Fibroblast of skin of right quadriceps (primary cell): ENCODE data around the gene TMIGD2.
A peak's percentile ranks its signal among the peaks of the same experiment; 100 is the strongest.
"Not testable (repeated sequence)": the region's sequence is repeated elsewhere in the genome, so short reads cannot be mapped to it uniquely, and the experiment has no call there.

Experiments
- DNase-seq: peaks from one replicate; pipeline ENCODE4 v3.0.0-alpha.2; 2013

TMIGD2 gene

DNA sequence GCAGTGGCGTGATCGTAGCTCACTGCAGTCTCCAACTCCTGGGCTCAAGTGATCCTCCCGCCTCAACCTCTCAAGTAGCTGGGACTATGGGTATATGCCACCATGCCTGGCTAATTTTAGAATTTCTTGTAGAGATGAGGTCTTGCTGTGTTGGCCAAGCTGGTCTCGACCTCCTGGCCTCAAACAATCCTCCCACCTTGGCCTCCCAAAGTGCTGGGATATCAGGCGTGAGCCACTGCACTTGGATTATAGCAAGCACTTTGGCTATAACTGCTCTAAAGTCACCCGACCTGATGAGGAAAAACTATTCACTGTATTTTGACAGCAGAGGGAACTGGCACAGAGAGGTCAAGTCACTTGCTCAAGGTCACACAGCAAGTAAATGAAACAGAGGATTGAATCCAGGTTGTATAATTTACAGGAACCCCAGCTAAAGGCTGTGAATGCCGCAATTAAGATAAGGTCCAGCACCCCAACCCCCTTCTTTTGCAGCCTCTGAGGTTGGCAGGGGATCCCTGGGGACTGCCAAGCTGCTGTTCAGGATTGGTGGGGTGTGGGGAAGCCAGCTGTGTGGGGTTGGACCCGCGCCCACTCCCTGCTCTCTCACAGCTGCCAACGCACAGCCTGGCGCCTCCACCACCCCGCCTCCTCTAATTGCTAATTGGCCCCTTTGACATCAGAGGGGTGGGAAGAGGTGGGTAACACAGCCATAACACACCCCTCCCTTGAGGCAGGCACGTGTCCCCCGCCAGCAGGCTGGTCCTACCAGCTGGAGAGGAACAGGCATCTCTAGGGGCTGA lies 6.0 kb downstream of the TMIGD2 start:
- no peak for DNase-seq

DNA sequence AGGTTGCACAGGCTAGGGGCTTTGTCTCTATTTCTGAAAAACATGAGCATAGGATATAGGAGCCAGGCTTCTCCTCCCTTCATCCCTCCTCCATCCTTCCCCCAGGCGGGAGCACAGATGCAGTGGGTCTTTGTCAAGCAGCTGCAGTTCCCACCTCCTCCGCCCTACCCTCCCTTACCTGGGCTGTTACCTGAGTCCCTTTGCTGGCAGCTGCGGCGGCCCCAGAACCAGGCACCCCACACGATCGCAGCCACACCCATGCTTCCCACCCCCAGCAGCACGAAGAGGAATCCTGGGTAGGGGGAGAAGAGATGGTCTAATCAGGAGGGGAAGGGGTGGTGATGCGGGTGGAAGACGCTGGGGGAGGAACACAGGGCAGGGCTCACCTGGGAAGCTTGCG lies 7.8 kb downstream of the TMIGD2 start:
- DNase-seq = no peak

DNA sequence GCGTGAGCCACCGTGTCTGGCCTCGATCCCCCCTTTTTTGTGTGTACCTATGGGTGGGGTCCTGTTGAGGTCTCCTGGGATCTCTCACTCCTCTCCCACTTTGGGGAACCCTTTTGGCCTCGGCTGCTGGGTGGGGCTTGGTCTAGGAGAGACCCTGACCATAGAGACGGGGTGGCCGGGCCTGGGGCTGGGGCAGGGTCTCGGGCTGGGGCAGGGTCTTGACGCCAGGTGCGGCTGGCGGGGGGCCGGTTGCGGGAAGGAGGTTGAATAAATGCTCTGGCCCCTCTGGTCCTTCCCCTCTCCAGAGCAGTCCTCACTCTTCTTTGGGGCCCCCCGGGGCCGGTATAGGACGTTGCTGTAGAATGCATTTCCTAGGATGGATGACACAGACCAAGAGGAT lies 9.7 kb downstream of the TMIGD2 start:
- no peak for DNase-seq

DNA sequence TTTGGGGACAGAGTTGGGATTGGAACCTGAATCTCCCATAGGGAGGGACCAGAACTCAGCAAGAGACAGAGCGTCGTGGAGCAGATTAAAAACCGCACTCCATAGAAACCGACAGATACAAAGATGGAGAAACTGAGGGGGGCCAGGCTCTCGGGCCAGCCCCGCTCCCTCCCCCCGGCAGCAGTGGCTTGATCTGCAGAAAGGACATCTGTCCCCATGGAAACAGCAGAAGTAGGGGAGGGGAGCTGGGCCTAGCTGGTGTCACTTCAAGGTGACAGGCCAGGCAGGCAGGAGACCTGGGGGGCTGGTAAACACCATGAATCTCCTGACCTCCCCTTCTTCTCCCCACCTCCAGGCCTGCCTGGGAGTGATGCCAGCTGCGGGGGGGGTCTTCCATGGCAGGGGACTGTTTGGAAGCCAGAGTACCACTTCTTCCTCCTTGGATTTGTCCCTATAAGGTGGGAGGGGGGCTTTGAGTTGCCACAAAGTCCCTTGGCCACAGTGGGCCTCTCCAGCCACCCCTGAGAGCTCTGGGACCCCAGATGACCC lies 10.9 kb downstream of the TMIGD2 start:
- DNase-seq = no peak

DNA sequence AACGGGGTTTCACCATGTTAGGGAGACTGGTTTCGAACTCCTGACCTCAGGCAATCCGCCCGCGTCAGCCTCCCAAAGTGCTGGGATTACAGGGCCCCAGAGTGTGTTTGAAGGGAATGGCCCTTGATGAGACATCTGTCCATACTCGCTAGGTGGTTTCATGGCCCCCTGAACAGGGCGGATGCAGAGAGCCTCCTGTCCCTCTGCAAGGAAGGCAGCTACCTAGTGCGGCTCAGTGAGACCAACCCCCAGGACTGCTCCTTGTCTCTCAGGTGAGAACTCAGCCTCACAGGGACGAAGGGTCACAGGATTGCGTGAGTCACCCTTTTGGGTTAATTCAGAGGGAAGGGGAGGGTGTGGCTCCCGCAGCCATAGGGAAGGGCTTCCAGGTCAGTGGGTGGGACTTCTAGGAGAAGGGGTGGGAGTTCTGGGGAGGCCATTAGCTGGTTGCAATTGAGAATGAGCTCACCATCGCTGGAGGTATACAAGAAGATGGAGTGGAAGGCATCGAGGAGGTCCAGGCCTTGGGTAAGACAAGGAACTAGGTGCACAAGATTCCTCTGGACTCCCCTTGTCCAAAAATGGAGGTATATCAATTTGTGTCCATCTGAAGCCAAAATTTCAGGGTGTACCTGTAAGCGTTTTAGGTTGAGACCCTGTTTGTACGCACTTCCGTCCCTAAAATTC lies 14.0 kb downstream of the TMIGD2 start:
- no peak for DNase-seq

DNA sequence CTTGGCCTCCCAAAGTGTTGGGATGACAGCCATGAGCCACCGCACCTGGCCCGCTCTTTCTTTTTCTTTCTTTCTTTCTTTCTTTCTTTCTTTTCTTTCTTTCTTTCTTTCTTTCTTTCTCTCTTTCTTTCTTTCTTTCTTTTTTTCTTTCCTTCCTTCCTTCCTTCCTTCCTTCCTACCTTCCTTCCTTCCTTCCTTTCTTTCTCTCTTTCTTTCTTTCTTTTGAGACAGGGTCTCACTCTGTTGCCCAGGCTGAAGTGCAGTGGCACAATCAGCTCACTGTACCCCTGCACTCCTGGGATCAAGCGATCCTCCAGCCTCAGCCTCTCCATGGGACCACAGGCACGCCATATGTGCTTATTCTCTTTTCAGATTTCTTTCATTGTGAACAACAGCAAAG lies 16.0 kb downstream of the TMIGD2 start:
- not testable (repeated sequence) for DNase-seq

DNA sequence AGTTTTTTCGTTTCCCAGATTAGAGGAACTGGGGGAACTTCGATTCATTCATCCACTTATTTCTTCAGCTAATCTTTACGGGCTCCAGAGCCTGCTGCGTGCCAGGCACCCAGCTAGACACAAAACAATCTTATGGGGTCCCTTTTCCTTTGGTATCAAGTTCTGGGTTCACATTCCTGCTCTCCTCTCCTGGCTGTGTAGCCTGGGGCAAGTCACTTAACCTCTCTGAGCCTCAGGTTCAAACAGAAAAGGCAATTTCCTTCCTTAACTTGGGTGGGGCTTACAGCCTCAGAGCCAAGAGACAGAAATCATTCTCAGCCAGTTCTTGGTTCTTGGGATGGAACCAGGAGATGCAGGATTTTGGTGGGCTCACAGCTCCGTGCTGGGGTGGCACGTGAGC lies 17.2 kb downstream of the TMIGD2 start:
- no peak for DNase-seq

DNA sequence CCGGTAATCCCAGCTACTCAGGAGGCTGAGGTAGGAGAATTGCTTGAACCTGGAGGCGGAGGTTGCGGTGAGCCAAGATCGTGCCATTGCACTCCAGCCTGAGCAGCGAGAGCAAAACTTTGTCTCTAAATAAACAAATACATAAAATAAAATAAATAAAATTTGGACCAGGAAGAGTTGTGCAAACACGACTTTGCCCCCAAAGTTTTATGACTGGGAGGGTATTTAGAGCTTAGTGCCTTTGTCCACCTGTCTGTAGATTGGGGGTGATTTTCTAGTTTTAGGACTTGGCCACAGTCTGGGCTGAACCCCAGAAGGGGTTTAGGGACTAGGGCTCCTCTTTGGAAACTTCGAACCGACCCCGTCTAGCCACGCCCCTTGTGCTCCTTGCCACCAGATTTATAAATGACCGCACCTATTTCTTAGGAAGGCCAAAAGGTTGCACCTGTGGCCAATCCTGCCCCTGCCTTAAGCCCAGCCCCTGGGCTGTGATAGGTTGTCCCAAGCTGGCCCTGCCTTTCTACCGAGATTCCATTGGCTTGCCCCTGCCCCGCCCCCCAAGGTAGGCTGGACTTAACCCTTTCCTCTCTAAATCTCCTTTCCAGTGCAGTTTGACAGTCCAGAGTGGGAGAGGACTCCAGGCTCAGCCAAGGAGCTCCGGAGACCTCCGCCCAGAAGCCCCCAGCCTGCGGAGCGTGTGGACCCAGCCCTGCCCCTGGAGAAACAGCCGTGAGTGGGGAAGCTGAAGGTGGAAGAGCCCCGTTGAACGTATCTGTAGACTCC lies 17.8 kb downstream of the TMIGD2 start:
- DNase-seq = no peak

DNA sequence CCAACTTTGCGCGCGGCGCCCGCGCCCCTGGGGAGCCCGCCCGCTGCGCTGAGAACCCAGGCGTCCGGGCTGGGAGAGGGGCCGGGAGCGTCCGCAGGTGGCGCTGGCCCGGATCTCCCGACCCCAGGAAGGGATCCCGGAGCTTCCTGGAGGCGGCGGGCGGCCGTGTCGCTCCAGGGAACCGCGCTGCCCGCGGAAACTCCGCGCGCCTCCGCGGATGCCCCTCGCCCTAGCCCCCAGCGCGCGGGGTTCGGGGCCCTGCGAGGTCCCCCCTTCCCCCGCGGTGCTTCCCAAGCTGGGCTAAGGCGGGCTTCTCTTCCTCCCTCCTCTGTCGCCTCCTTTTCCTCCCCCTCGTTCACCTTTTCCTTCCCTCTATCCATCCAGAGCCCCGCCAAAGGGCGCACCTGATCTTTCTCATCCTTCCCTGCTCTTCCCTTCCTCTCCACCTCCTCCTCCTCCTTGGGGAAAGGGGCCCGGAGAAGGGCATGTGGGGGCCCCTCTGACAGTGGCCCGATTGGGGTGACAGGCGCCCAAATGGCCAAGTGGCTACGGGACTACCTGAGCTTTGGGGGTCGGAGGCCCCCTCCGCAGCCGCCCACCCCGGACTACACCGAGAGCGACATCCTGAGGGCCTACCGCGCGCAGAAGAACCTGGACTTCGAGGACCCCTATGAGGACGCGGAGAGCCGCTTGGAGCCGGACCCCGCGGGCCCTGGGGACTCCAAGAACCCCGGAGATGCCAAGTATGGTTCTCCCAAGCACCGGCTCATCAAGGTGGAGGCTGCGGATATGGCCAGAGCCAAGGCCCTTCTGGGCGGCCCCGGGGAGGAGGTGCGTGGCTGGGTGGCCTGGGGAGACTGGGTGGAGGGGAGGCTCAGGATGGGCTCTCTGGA lies 22.4 kb downstream of the TMIGD2 start:
- no peak for DNase-seq

DNA sequence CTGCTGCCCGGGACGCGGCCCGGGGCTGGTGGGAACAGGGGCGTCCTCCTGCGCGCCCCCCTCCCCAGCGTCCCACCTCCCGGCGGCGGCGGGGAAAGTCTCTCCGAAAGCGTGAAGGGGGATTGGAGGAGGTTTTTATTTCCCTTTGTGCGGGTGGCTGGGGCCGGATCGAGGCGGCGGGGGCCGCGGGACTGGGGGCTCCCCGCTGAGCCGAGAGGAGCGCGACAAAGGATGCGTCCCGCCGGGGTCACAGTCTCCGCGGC lies 23.0 kb downstream of the TMIGD2 start:
- no peak for DNase-seq

DNA sequence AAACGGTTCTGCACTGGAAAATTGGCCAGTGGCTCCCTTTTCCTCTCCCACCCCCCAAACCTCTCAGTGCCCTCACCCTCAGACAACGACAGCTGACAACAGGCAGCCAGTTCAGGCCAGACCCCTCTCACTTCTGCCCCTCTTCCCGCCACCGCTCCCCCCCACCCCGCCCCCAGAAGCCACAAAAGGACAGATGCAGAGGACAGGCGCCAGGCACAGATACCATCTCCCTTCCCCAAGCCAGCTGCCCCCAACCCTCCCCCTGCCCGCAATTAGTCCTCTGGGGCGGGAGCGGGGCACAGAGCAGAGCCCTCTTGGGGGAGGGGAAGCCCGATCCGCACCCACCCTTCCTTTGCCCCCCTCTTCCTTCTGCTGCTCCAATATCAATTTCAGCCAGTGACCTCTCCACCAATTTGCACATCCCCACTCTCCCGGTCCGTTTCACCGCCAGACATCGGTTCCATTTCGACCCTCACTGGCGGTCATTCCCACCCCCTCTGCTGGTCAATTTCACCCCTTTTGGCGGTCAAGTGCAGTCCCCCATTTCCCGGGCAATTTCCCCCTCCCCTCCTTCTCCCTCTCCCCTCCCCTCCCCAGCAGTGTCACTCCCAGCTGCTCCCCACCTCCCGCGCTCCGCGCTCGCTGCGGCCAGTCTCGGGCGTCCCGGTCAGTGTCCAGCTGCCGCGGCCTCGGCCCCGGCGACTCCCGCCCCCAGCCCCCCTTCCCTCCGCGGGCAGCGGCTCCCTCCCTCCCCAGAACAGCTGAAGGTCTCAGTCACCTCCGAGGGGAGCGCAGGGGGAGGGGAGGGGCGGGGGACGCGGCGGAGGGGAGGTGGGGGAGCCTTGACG lies 23.5 kb downstream of the TMIGD2 start, which contains the start of gene SHD:
TSS of gene SHD (plus strand) at position 848 of the 848 bp plus-strand sequence. CDS start 798 bp downstream, outside the sequence.
- no peak for DNase-seq

DNA sequence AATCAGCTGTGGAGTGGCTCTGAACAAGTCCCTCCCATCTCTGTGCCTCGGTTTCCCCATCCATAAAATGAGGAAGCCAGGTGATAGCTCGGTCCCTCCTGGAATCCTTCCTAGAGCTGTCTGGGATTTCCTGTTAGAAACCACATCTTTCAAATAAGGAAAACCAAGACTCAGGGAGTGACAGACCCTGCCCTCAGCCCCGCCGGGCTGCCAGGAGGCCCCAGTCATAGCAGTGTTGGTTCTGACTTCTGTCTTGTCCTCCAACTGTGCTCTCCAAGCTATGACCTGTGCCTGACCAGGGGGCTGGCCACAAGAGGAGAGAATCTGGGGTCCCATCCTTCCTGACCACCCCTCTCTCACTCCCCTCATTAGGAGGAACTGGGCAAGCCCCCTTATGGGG lies 24.2 kb downstream of the TMIGD2 start:
- no peak for DNase-seq

DNA sequence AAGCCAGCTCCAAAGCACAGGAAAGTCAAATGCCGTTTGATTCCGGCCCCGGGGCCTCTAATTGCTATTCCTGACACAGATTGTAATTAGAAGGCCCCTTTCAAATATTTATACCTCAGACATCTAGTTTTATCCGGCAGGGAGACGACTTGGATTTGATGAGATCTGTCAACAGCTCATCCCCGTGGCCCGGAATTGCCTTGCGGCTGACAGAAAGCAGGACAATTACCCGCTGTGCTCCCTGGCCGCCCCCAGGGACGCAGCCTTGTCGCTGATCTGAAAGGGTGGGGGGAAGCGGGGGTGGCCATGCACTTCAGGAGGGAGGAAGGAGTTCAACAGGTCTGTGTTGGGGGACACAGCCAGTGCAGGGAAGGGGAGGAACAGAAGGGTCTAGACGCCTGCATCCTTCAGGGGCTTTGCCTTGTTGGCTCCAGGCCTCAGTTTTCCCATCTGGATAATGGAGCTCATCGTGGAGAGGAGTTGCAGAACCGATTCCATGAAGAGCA lies 24.9 kb downstream of the TMIGD2 start:
- no peak for DNase-seq

DNA sequence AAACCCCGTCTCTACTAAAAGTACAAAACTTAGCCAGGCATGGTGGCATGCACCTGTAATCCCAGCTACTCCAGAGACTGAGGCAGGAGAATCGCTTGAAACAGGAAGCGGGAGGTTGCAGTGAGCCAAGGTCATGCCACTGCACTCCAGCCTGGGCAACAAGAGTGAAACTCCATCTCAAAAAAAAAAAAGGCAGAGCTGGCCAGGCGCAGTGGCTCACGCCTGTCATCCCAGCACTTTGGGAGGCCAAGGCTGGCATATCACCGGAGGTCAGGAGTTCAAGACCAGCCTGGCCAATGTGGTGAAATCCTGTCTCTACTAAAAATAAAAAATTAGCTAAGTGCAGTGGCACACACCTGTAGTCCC lies 27.9 kb downstream of the TMIGD2 start:
- not testable (repeated sequence) for DNase-seq

DNA sequence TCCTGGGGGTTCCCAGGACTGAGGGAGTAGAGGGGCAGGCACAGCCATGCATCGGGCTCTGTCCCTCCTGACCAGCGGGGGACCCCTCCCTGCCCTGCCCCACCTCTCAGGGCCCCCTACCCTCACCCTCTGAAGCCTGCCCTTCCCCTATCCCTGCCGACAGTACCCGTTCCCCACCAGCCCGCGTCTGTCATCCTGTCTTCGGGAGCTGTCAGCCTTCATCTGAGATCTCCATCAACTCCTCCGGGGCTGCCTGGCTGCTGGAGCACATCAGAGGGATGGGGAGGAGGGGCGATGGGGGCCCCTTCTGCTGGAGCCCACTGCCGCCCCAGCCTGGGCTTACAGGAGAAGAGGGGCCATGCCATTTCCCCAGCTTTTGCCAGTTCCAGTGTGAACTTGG lies 29.3 kb downstream of the TMIGD2 start:
- DNase-seq = no peak

DNA sequence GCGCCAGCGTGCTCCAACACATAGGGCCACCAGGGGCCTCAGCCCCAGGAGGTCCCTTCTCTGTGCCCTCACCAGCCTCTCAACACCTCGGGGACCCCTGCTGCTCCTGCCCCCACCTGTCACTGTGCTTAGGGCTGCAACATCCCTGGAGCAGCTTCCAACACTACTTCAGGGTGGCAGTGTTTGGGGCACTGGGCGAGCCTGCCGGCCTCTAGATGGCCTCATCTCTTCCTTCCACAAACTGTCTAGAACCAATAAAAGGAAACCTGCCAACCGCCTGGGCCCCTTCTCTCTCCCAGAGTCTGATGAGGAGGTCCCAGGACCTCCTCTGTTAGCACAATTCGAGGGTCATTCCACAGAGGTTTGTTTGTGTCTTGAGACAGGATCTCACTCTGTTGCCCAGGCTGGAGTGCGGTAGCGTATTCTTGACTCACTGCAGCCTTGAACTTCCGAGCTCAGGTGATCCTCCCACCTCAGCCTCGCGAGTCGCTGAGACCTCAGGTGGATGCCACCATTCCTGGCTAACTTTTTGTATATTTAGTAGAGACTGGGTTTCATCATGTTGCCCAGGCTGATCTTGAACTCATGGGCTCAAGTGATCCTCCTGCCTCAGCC lies 33.3 kb downstream of the TMIGD2 start:
- no peak for DNase-seq

DNA sequence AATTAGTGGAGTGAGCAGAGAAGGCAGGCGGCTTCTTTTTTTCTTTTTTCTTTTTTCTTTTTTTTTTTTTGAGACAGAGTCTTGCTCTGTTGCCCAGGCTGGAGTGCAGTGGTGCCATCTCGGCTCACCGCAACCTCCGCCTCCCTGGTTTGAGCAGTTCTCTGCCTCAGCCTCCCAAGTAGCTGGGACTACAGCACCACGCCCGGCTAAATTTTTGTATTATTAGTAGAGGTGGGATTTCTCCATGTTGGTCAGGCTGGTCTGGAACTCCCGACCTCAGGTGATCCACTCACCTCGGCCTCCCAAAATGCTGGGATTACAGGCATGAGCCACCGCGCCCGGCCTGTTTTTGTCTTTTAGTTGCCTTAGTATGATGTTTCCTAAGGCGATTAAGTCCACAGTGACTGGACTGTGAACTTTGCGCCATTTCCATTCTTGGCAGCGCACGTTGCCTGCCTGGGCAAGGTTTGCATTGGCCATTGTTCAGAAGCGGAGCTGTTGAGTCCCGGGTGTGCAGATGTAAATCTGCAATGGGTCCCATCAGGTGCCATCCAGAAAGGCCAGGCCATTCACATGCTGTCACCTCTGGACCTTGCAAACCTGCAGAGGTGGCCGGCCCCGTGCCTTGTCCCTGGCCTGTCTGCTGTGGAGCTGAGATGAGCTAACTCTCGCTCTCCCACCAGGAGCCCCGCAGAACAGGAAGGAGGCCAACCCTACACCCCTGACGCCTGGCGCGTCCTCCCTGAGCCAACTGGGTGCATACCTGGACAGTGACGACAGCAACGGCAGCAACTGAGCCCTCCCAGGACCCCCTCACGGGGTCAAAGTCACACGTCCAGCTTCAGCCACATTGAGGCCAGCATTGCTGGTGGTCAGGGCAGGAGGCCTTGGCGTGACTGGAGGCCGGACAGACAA lies 34.0 kb downstream of the TMIGD2 start:
- DNase-seq = no peak

DNA sequence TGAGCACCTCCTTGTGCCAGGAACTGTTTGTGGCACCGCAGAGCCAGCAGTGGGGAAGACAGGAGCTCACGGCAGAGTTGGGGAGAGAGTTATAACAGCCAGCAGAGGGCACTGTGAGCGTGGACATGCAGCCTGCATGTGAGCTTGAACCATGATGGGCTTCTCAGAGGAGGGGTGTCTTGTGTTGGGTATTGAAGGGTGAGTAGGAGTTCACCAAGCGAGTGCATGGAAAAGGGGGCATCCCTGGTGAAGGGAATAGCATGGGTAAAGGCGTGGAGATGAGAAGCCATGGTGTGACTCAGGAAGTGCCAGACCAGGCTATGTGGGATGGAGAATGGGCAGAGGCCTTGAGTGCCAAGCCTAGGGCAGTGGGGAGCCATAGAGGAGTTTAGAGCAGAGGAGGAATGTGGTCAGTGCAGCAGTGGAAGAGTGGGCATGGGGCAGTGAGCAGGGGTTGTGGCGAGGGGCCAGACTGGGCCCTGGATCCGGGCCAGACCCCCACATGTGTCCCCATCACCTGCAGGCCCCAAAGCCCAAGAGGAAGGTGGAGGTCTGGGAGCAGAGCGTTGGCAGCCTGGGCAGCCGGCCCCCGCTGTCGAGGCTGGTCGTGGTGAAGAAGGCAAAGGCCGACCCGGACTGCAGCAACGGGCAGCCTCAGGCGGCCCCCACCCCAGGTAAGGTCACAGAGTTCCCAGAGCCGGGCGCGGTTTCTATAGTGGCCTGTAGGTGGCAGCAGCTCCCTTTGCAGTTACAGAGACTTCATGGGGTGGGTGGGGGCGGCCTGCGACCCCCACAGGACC lies 34.9 kb downstream of the TMIGD2 start:
- DNase-seq = peak; percentile 35
